CD4-positive, alpha-beta T cell treated with Interleukin-15 for 4 hours (primary cell): ENCODE results near the gene MRGPRG.

Experiments
- DNase-seq: peaks from one replicate; pipeline ENCODE4 v3.0.0-alpha.2; 2020; ENCODE audit warnings: low spot score

The MRGPRG gene

GRCh38 chr11:3206922-3207204, 11.8 kb downstream of the MRGPRG start:
- DNase-seq = no peak

GRCh38 chr11:3206156-3206921, 12.3 kb downstream of the MRGPRG start:
- DNase-seq = no peak

- DNase-seq = no peak
Measured at GRCh38 chr11:3205261-3206155, 13.1 kb downstream of the MRGPRG start.

GRCh38 chr11:3204141-3205015, 14.2 kb downstream of the MRGPRG start:
- no peak for DNase-seq

GRCh38 chr11:3203221-3204043, 15.2 kb downstream of the MRGPRG start:
- no peak for DNase-seq

- no peak for DNase-seq
Measured at GRCh38 chr11:3202759-3203158, 15.9 kb downstream of the MRGPRG start.

GRCh38 chr11:3202305-3202704, 16.3 kb downstream of the MRGPRG start:
- no peak for DNase-seq

- DNase-seq = no peak
Measured at GRCh38 chr11:3201677-3202181, 16.9 kb downstream of the MRGPRG start.

- no peak for DNase-seq
Measured at GRCh38 chr11:3201112-3201581, 17.5 kb downstream of the MRGPRG start.

GRCh38 chr11:3200388-3201111, 18.1 kb downstream of the MRGPRG start:
- DNase-seq = no peak

- no peak for DNase-seq
Measured at GRCh38 chr11:3199537-3200295, 18.9 kb downstream of the MRGPRG start.

- DNase-seq = no peak
Measured at GRCh38 chr11:3198815-3199214, 19.8 kb downstream of the MRGPRG start.

GRCh38 chr11:3197878-3198528, 20.6 kb downstream of the MRGPRG start:
- DNase-seq = no peak

- DNase-seq = no peak
Measured at GRCh38 chr11:3197044-3197695, 21.4 kb downstream of the MRGPRG start.

GRCh38 chr11:3196161-3197043, 22.2 kb downstream of the MRGPRG start:
- no peak for DNase-seq

GRCh38 chr11:3195251-3196160, 23.1 kb downstream of the MRGPRG start:
- no peak for DNase-seq
